H1 (cell line): ENCODE measurements around the gene PRG3. TPM values are rescaled to one million over a fixed set of nuclear protein-coding genes. Genes with fewer than 3 reads are reported as not detected.

Experiments used
- ATF2 ChIP-seq: IDR thresholded peaks from 2 replicates; pipeline ENCODE4 v1.6.1; 2012; ENCODE audit warnings: low read length, inconsistent platforms
- CBX8 ChIP-seq: fragments of 300-800, 300-1000 bp; sonication (generic); IDR thresholded peaks from 2 replicates; pipeline ENCODE4 v1.7.1; 2016; ENCODE audit warnings: low read depth, low read length, borderline replicate concordance
- CHD2 ChIP-seq: IDR thresholded peaks from 2 replicates; pipeline ENCODE4 v1.6.1; 2012; ENCODE audit warnings: low read length, improper control_type of control experiment
- CHD7 ChIP-seq: fragments of 300-600 bp; sonication (generic); IDR thresholded peaks from 2 replicates; pipeline ENCODE4 v1.7.1; 2012; ENCODE audit warnings: low read length, moderate library complexity, mild to moderate bottlenecking, inconsistent platforms; ENCODE audit not compliant: insufficient replicate concordance
- RNF2 ChIP-seq: fragments of 200-900, 300-1000 bp; sonication (generic); IDR thresholded peaks from 2 replicates; pipeline ENCODE4 v1.7.1; 2016; ENCODE audit warnings: borderline replicate concordance, low read depth, mild to moderate bottlenecking, antibody characterized with exemption, low read length; ENCODE audit not compliant: poor library complexity, severe bottlenecking; ENCODE audit errors: missing control alignments
- RXRA ChIP-seq: IDR thresholded peaks from 2 replicates; pipeline ENCODE4 v1.6.1; 2011; ENCODE audit warnings: low read depth, mild to moderate bottlenecking, low read length, moderate library complexity; ENCODE audit not compliant: insufficient read depth
- SAP30 ChIP-seq: fragments of 300-600 bp; sonication (generic); IDR thresholded peaks from 2 replicates; pipeline ENCODE4 v1.7.1; 2012; ENCODE audit warnings: low read length, moderate library complexity, mild to moderate bottlenecking, inconsistent platforms; ENCODE audit not compliant: insufficient read depth, insufficient replicate concordance
- TBP ChIP-seq: IDR thresholded peaks from 2 replicates; pipeline ENCODE4 v1.6.1; 2011; ENCODE audit warnings: low read depth, low read length, improper control_type of control experiment
- polyA plus RNA-seq, 7 experiments: library from polyadenylated mRNA; depleted of rRNA in 3 of 7; stranded (reverse) in 5 of 7; unstranded in 2 of 7; fragments of >200 nt in 5 of 7; fragments of 200-250 nt in 2 of 7; gene quantifications; 1 replicate in 5 of 7; 2 replicates in 1 of 7; 4 replicates in 1 of 7; pipeline versions ENCODE4 v1.2.1 to v1.2.3, GENCODE V29; 2011 to 2013; ENCODE audit warnings: missing spikeins in 2 of 7, mixed read lengths in 2 of 7
- total RNA-seq: library from RNA; stranded (reverse); fragmentation: NEBNext Ultra II Directional; extraction: Animal tissue kit (Norgen Biotek cat#: 25700); gene quantifications from 2 replicates; pipeline ENCODE4 v1.2.1, GENCODE V29; 2021

The PRG3 gene
- total and polyA plus RNA-seq, 2 of the 8 experiments (the other 6 are each of a cell fraction or from before 2014, with no cell fraction given): not detected

- no peak for TF ChIP-seq CHD7
- TF ChIP-seq TBP: no peak
- no peak for TF ChIP-seq ATF2
- TF ChIP-seq RNF2: no peak
- TF ChIP-seq RXRA: no peak
- no peak for TF ChIP-seq SAP30
- TF ChIP-seq CHD2: no peak
- no peak for TF ChIP-seq CBX8
Observed at GRCh38 chr11:57424137-57424791, 43.3 kb upstream of the PRG3 start (continued).
